Glutamatergic neuron (in vitro differentiated cells): ENCODE measurements around the gene ZGLP1. TPM values are rescaled to one million over a fixed set of nuclear protein-coding genes. Genes with fewer than 3 reads are reported as not detected.

Source experiments
- DNase-seq: peaks from one replicate; pipeline ENCODE4 v3.0.0; 2022
- H3K27ac Mint-ChIP-seq: one replicate; pipeline ENCODE4 v1.8.0; 2020; ENCODE audit warnings: mild to moderate bottlenecking, mixed read lengths, inconsistent platforms; ENCODE audit not compliant: unreplicated experiment
- H3K27me3 Mint-ChIP-seq: one replicate; pipeline ENCODE4 v1.8.0; 2020; ENCODE audit warnings: mild to moderate bottlenecking, moderate library complexity, mixed read lengths, inconsistent platforms; ENCODE audit not compliant: unreplicated experiment
- H3K36me3 Mint-ChIP-seq: one replicate; pipeline ENCODE4 v1.8.0; 2020; ENCODE audit warnings: mild to moderate bottlenecking, mixed read lengths, inconsistent platforms; ENCODE audit not compliant: unreplicated experiment
- H3K4me1 Mint-ChIP-seq: one replicate; pipeline ENCODE4 v1.8.0; 2020; ENCODE audit warnings: mild to moderate bottlenecking, low read depth, mixed read lengths, inconsistent platforms; ENCODE audit not compliant: unreplicated experiment
- H3K4me3 Mint-ChIP-seq: one replicate; pipeline ENCODE4 v1.8.0; 2020; ENCODE audit warnings: mild to moderate bottlenecking, mixed read lengths, inconsistent platforms; ENCODE audit not compliant: unreplicated experiment
- H3K9me3 Mint-ChIP-seq: one replicate; pipeline ENCODE4 v1.8.0; 2020; ENCODE audit warnings: mild to moderate bottlenecking, moderate library complexity, mixed read lengths, inconsistent platforms; ENCODE audit not compliant: unreplicated experiment
- CTCF ChIP-seq: fragments of 200-600 bp; sonication (generic); IDR thresholded peaks from one replicate; pipeline ENCODE4 v1.5.0; 2021; ENCODE audit not compliant: partially characterized antibody, unreplicated experiment
- total RNA-seq: library from RNA; stranded (reverse); fragmentation: NEBNext Ultra II Directional; extraction: Animal tissue kit (Norgen Biotek cat#: 25700); gene quantifications from one replicate; pipeline ENCODE4 v1.2.1, GENCODE V29; 2021; ENCODE audit not compliant: unreplicated experiment

Gene ZGLP1
- total RNA-seq, 1 donor from 2014 or later, result 9.4 TPM

DNA sequence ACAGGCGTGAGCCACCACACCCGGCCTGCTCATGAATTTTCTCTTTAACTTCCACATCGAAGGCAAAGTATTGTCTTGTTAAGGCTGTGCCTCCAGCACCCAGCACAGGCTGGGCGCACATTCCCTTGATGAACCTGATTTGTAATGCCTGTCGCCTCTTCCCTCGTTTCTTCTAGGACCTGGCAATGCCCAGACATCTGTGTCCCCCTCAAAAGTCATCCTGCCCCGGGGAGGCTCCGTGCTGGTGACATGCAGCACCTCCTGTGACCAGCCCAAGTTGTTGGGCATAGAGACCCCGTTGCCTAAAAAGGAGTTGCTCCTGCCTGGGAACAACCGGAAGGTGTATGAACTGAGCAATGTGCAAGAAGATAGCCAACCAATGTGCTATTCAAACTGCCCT lies 35.0 kb downstream of the ZGLP1 start:
- Mint-ChIP-seq H3K36me3 (no peaks in the 10 kb centered on the region), H3K27me3 (peaks cover 7% of the 10 kb centered on the region), H3K4me3 (no peak overlapping the region), H3K9me3 (no peaks in the 10 kb centered on the region), H3K4me1 (no peaks in the 10 kb centered on the region), H3K27ac (no peak overlapping the region)
- DNase-seq, result no peak
- TF ChIP-seq CTCF, result no peak

DNA sequence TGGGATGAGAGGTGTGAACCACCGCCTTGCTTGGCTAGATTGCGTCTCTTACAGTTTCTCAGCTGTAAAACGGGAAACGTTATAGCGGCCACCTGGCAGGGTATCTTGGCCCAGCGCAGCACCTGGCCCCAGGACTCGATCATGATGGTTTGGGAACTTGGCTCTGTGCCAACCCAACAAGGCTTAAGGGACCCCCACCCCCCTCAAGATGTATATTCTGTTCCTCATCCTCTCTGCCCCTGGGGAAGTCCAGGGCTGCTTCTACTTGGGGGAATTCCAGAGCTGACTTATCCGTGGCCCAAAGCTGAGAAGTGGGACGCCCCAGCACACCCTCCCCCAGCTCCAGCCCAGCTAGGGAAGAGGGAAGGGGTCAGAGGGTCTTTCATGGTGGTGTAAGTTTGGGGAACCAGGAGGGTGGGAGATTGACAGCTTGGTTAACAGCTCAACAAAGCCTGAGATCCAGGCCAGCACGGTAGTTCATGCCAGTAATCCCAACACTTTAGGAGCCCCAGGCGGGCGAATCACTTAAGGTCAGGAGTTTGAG lies 38.0 kb downstream of the ZGLP1 start:
- Mint-ChIP-seq H3K4me1 (no peaks in the 10 kb centered on the region), H3K9me3 (no peaks in the 10 kb centered on the region), H3K27me3 (peaks cover 8% of the 10 kb centered on the region), H3K4me3 (no peak overlapping the region), H3K27ac (no peak overlapping the region), H3K36me3 (no peaks in the 10 kb centered on the region)
- DNase-seq, result no peak
- TF ChIP-seq CTCF, result no peak

DNA sequence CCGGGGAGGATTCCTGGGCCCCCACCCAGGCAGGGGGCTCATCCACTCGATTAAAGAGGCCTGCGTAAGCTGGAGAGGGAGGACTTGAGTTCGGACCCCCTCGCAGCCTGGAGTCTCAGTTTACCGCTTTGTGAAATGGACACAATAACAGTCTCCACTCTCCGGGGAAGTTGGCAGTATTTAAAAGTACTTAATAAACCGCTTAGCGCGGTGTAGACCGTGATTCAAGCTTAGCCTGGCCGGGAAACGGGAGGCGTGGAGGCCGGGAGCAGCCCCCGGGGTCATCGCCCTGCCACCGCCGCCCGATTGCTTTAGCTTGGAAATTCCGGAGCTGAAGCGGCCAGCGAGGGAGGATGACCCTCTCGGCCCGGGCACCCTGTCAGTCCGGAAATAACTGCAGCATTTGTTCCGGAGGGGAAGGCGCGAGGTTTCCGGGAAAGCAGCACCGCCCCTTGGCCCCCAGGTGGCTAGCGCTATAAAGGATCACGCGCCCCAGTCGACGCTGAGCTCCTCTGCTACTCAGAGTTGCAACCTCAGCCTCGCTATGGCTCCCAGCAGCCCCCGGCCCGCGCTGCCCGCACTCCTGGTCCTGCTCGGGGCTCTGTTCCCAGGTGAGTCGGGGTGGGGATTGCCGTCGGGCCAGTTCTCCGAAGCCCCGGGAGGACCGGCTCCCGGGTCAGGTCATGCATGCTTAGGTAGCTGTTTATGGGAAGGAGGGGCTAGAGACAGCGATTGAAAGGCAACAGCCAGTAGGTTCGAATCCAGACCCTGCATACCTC lies 38.8 kb downstream of the ZGLP1 start, which contains the start of gene ICAM1:
ICAM1 (plus strand) TSS at position 505 of the 779 bp plus-strand sequence; CDS start at position 545, 40 bp downstream.
- Mint-ChIP-seq H3K9me3 (no peaks in the 10 kb centered on the region), H3K27me3 (peaks cover 8% of the 10 kb centered on the region), H3K4me1 (no peaks in the 10 kb centered on the region), H3K27ac (no peak within 1 kb of the TSS), H3K36me3 (no peaks in the 10 kb centered on the region), H3K4me3 (no peak within 1 kb of the TSS)
- no peak for DNase-seq
- TF ChIP-seq CTCF, result no peak

DNA sequence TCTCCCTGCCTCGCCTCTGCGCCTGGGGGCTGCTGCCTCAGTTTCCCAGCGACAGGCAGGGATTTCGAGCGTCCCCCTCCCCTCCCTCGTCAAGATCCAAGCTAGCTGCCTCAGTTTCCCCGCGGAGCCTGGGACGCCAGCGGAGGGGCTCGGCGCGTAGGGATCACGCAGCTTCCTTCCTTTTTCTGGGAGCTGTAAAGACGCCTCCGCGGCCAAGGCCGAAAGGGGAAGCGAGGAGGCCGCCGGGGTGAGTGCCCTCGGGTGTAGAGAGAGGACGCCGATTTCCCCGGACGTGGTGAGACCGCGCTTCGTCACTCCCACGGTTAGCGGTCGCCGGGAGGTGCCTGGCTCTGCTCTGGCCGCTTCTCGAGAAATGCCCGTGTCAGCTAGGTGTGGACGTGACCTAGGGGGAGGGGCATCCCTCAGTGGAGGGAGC lies 39.4 kb downstream of the ZGLP1 start:
- no peak overlapping the region for H3K27ac Mint-ChIP-seq
- no peaks in the 10 kb centered on the region for H3K9me3 Mint-ChIP-seq
- H3K36me3 Mint-ChIP-seq, result no peaks in the 10 kb centered on the region
- H3K4me1 Mint-ChIP-seq, result no peaks in the 10 kb centered on the region
- peaks cover 8% of the 10 kb centered on the region for H3K27me3 Mint-ChIP-seq
- no peak overlapping the region for H3K4me3 Mint-ChIP-seq
- DNase-seq, result no peak
- no peak for TF ChIP-seq CTCF
